Measurements from ENCODE around the gene MAD1L1.

MAD1L1 gene

GRCh38 chr7:1857487-1858421 is 375.0 kb downstream of the MAD1L1 start:
- no peak for TF ChIP-seq ZFX (IDR thresholded peaks at IDR 0.05)
- H3K27ac ChIP-seq: no peak overlapping the region

- H3K27ac ChIP-seq: no peak overlapping the region
- TF ChIP-seq CTCF (conservative IDR thresholded peaks at IDR 0.05) (no peak), ZFX (IDR thresholded peaks at IDR 0.05) (no peak)
Observed at GRCh38 chr7:1856888-1857441, 375.8 kb downstream of the MAD1L1 start.

GRCh38 chr7:1856161-1856887 is 376.4 kb downstream of the MAD1L1 start:
- no peak overlapping the region for H3K27ac ChIP-seq
- no peak for TF ChIP-seq ZFX (IDR thresholded peaks at IDR 0.05)
- TF ChIP-seq CTCF (conservative IDR thresholded peaks at IDR 0.05): no peak

- no peak overlapping the region for H3K27ac ChIP-seq
- no peak for TF ChIP-seq ZFX (IDR thresholded peaks at IDR 0.05)
- no peak for TF ChIP-seq CTCF (conservative IDR thresholded peaks at IDR 0.05)
Observed at GRCh38 chr7:1855725-1856160, 377.0 kb downstream of the MAD1L1 start.

GRCh38 chr7:1854866-1855724 is 377.6 kb downstream of the MAD1L1 start:
- H3K27ac ChIP-seq: no peak overlapping the region

GRCh38 chr7:1853986-1854865 is 378.5 kb downstream of the MAD1L1 start:
- TF ChIP-seq ZFX (IDR thresholded peaks at IDR 0.05): no peak
- no peak for TF ChIP-seq CTCF (conservative IDR thresholded peaks at IDR 0.05)
- no peak overlapping the region for H3K27ac ChIP-seq

More at GRCh38 chr7:1854866-1855724, 377.6 kb downstream of the MAD1L1 start:
- no peak for TF ChIP-seq ZFX (IDR thresholded peaks at IDR 0.05)
- TF ChIP-seq CTCF (conservative IDR thresholded peaks at IDR 0.05): no peak

Data from C4-2B (cell line).